Neural progenitor cell (in vitro differentiated cells): Measurements from ENCODE around the gene SLC24A4.

Experiments
- EZH2phosphoT487 ChIP-seq: fragments of 200-600 bp; sonication (generic); IDR thresholded peaks from 2 replicates; pipeline ENCODE4 v1.6.1; 2017; ENCODE audit warnings: antibody characterized with exemption
- TF ChIP-seq, protein P1 (sequence below): fragments of 200-600 bp; sonication (generic); IDR thresholded peaks from 2 replicates; pipeline ENCODE4 v1.5.1; 2017; ENCODE audit warnings: antibody characterized with exemption, mild to moderate bottlenecking

DNA sequence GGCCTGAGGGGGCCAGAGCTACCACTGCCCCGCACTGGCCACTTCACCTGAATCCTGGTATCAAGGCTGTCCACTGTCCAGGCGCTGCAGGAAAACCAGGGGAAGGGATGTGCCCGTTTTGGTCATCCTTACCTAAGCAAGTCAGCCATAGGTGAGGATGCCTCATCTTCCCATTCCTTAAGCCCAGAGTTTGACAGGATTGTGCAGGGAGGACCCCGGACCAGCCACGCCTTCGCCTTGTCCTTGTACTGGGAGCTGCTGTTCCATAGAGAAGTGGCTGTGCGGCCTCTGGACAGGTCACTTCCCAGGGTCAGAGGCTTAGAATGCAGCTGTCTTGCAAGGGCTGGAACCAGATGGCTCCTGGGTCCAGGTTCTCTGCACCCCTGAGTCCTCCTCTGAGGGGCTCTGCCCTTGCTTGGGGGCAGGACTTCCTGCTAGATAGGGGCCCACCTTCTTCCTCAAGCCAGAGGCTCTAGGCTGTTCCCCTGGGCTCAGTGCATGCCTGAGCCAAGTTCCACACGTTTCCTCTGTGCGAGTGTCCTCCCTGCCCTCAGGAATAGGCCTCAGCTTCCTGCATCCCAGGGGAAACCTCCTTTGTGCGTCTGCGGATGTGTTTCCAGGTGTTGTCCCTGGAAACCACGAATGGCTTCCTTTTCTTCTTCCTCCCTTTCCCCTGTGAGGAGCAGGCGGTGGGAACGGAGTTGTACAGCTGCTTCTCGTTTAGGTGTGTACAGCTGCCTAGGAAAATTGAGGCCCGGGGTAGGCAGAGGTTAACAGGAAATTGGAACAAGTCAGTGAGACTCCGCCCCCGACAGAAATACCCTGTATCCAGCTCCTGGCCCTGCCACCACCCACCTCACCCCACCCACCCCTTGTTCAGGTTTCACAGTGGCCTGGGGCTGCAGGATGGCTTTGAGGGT is 136.3 kb downstream of the SLC24A4 start:
- no peak for TF ChIP-seq EZH2phosphoT487
- TF ChIP-seq, protein P1, sequence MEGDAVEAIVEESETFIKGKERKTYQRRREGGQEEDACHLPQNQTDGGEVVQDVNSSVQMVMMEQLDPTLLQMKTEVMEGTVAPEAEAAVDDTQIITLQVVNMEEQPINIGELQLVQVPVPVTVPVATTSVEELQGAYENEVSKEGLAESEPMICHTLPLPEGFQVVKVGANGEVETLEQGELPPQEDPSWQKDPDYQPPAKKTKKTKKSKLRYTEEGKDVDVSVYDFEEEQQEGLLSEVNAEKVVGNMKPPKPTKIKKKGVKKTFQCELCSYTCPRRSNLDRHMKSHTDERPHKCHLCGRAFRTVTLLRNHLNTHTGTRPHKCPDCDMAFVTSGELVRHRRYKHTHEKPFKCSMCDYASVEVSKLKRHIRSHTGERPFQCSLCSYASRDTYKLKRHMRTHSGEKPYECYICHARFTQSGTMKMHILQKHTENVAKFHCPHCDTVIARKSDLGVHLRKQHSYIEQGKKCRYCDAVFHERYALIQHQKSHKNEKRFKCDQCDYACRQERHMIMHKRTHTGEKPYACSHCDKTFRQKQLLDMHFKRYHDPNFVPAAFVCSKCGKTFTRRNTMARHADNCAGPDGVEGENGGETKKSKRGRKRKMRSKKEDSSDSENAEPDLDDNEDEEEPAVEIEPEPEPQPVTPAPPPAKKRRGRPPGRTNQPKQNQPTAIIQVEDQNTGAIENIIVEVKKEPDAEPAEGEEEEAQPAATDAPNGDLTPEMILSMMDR, result no peak
